Panc1 (cell line): ENCODE data around the gene PROCR. TPM values are rescaled to one million over a fixed set of nuclear protein-coding genes. Genes with fewer than 3 reads are reported as not detected.

ENCODE experiments used
- ATAC-seq: fragments of 200-7000 bp; cut with Tn5 transposase; 2 replicates; pipeline ENCODE4 v1.9.1; 2020; ENCODE audit warnings: mild to moderate bottlenecking, moderate library complexity
- BruUV-seq: library from RNA; stranded (reverse); fragments of 400-500 nt; replicated peaks from 2 replicates; lab custom pipeline; 2021; lab: Mats Ljungman, UMichigan
- CTCF ChIA-PET: fragments of 300-600 bp; sonication (Branson Sonifier 250); formaldehyde crosslinking; loops from one replicate; lab custom pipeline; 2022; ENCODE audit warnings: antibody characterized with exemption; lab: Charles Lee
- POLR2A ChIA-PET: fragments of 300-600 bp; sonication (Branson Sonifier 250); formaldehyde crosslinking; loops from one replicate; lab custom pipeline; 2022; ENCODE audit warnings: antibody characterized with exemption; lab: Charles Lee
- DNase-seq: peaks from one replicate; pipeline ENCODE4 v3.0.0-alpha.2; 2010; ENCODE audit warnings: low read depth, low spot score
- H3K27ac ChIP-seq: 2 replicates; pipeline ENCODE4 v1.5.1; 2011; ENCODE audit warnings: mild to moderate bottlenecking, low read length, inconsistent platforms
- H3K27me3 ChIP-seq: fragments of 200-500 bp; sonication (Bioruptor generic); 2 replicates; pipeline ENCODE4 v1.6.0; 2014; ENCODE audit warnings: low read length, inconsistent platforms; ENCODE audit not compliant: control insufficient read depth, insufficient read depth
- H3K36me3 ChIP-seq: fragments of 200-500 bp; sonication (Bioruptor generic); 2 replicates; pipeline ENCODE4 v1.5.1; 2014; ENCODE audit warnings: inconsistent platforms, mild to moderate bottlenecking, low read length, moderate library complexity; ENCODE audit not compliant: control insufficient read depth, insufficient read depth
- H3K4me1 ChIP-seq: 2 replicates; pipeline ENCODE4 v1.5.1; 2011; ENCODE audit warnings: inconsistent platforms, mild to moderate bottlenecking, low read length, moderate library complexity; ENCODE audit not compliant: control insufficient read depth, insufficient read depth
- H3K4me3 ChIP-seq, 2 experiments: 2 replicates each; pipeline ENCODE4 v1.5.1; 2011 to 2012; ENCODE audit warnings: low read depth in 2 of 2, low read length in 2 of 2, mild to moderate bottlenecking in 2 of 2, inconsistent platforms in 1 of 2, moderate library complexity in 1 of 2
- H3K9me3 ChIP-seq: fragments of 200-500 bp; sonication (Bioruptor generic); 2 replicates; pipeline ENCODE4 v1.5.1; 2014; ENCODE audit warnings: low read depth, mild to moderate bottlenecking, inconsistent platforms, low read length, moderate library complexity; ENCODE audit not compliant: control insufficient read depth, insufficient read depth
- CTCF ChIP-seq: fragments of 450-650 bp; IDR thresholded peaks from 2 replicates; pipeline ENCODE4 v1.5.1; 2017; ENCODE audit warnings: mild to moderate bottlenecking
- POLR2AphosphoS5 ChIP-seq: IDR thresholded peaks from 2 replicates; pipeline ENCODE4 v1.6.1; 2012; ENCODE audit warnings: mild to moderate bottlenecking, low read depth, low read length, moderate library complexity
- REST ChIP-seq, 2 experiments: IDR thresholded peaks; 2 replicates each; pipeline ENCODE4 v1.6.1; 2011 to 2012; ENCODE audit warnings: low read depth in 2 of 2, control low read depth in 1 of 2, low read length in 1 of 2, mild to moderate bottlenecking in 1 of 2, moderate library complexity in 1 of 2; ENCODE audit not compliant: insufficient read depth in 1 of 2
- SIN3A ChIP-seq: IDR thresholded peaks from 2 replicates; pipeline ENCODE4 v1.6.1; 2012; ENCODE audit warnings: low read depth, mild to moderate bottlenecking, low read length, moderate library complexity, borderline replicate concordance; ENCODE audit not compliant: insufficient read depth
- TCF7L2 ChIP-seq: IDR thresholded peaks from 2 replicates; pipeline ENCODE4 v1.6.1; 2011; ENCODE audit warnings: mild to moderate bottlenecking, low read depth, low read length, inconsistent platforms
- in situ Hi-C: cut with HindIII; loops from 2 replicates; pipeline ENCODE4 v1.10.0; 2016; ENCODE audit warnings: low sequenced_read_pairs, low pct_unique_long_range_greater_than_20kb
- intact Hi-C: fragments of 100-400 bp; cut with micrococcal nuclease; formaldehyde crosslinking; loops from one replicate; pipeline ENCODE4 v1.10.0; 2022; ENCODE audit not compliant: unreplicated experiment
- total RNA-seq: library from RNA; stranded (reverse); gene quantifications from one replicate; pipeline ENCODE4 v1.2.1, GENCODE V29; 2021; ENCODE audit not compliant: unreplicated experiment

The PROCR gene
- total RNA-seq, 1 experiment from 2014 or later: 38.0 TPM

- POLR2A ChIA-PET: no interaction called here
- intact Hi-C loops: no loop called here
- Histone ChIP-seq H3K4me3 (no peak overlapping the region), H3K9me3 (no peaks in the 10 kb centered on the region), H3K36me3 (peaks cover 2% of the 10 kb centered on the region; the same call in 1 of the 2 replicates), H3K27ac (no peak overlapping the region), H3K27me3 (no peaks in the 10 kb centered on the region), H3K4me1 (no peaks in the 10 kb centered on the region)
- TF ChIP-seq REST (IDR thresholded peaks at IDR 0.05; ENCODE audit: insufficient read depth in 1 of 2, low read depth in 2 of 2, low read length in 1 of 2) (no peak), TCF7L2 (no peak), CTCF (no peak), POLR2AphosphoS5 (no peak), SIN3A (no peak)
- no peak; the same call in 1 of the 2 replicates for ATAC-seq
- in situ Hi-C loops: no loop called here
- CTCF ChIA-PET: no interaction called here
- no peak for DNase-seq
- no TSS peak for BruUV-seq
These were observed 37.0 kb upstream of the PROCR start for GRCh38 chr20:35134880-35135279.

GRCh38 chr20:35135867-35136586, 35.8 kb upstream of the PROCR start:
- H3K27me3 ChIP-seq: no peaks in the 10 kb centered on the region
- ATAC-seq (no peak), DNase-seq (no peak)
- intact Hi-C loops (no loop called here), in situ Hi-C loops (no loop called here)
- no peak overlapping the region for H3K27ac ChIP-seq
- BruUV-seq: no TSS peak
- H3K36me3 ChIP-seq: no peaks in the 10 kb centered on the region; the same call in 1 of the 2 replicates
- H3K4me3 ChIP-seq: no peak overlapping the region
- H3K4me1 ChIP-seq: no peaks in the 10 kb centered on the region
- no peaks in the 10 kb centered on the region for H3K9me3 ChIP-seq
- POLR2A ChIA-PET: no interaction called here
- CTCF ChIA-PET: interaction anchor here (1.0 kb wide), 1 partner anchor 9 kb away, joined by 3 read pairs; no protein-coding TSS in a partner anchor
- TF ChIP-seq CTCF: no peak
- no peak for TF ChIP-seq REST (IDR thresholded peaks at IDR 0.05; ENCODE audit: insufficient read depth in 1 of 2, low read depth in 2 of 2, low read length in 1 of 2)
- no peak for TF ChIP-seq POLR2AphosphoS5
- no peak for TF ChIP-seq TCF7L2
- TF ChIP-seq SIN3A: no peak
